NCI-H1092 treated with DMSO at 0.1 percent for 48 hours (cell line): ENCODE results near the gene VEGFA.
A peak's percentile ranks its signal among the peaks of the same experiment; 100 is the strongest.

ENCODE experiments used
- DNase-seq: peaks from one replicate; lab custom pipeline; 2025; lab: John Stamatoyannopoulos, UW

The VEGFA gene

GRCh38 chr6:43821101-43821886 is 51.3 kb downstream of the VEGFA start:
- DNase-seq = no peak

GRCh38 chr6:43823390-43823789 is 53.4 kb downstream of the VEGFA start:
- no peak for DNase-seq

- peak; percentile 87 for DNase-seq
Observed at GRCh38 chr6:43823879-43824702, 54.1 kb downstream of the VEGFA start.

- no peak for DNase-seq
Observed at GRCh38 chr6:43824703-43825064, 54.7 kb downstream of the VEGFA start.

GRCh38 chr6:43825187-43826115 is 55.4 kb downstream of the VEGFA start:
- DNase-seq = no peak

- no peak for DNase-seq
Observed at GRCh38 chr6:43826730-43827129, 56.7 kb downstream of the VEGFA start.

- peak; percentile 74 for DNase-seq
Observed at GRCh38 chr6:43827898-43828297, 57.9 kb downstream of the VEGFA start.

GRCh38 chr6:43828711-43829110 is 58.7 kb downstream of the VEGFA start:
- DNase-seq = no peak

GRCh38 chr6:43829470-43829869 is 59.5 kb downstream of the VEGFA start:
- no peak for DNase-seq

GRCh38 chr6:43830775-43831174 is 60.8 kb downstream of the VEGFA start:
- no peak for DNase-seq

GRCh38 chr6:43831191-43831590 is 61.2 kb downstream of the VEGFA start:
- no peak for DNase-seq

- no peak for DNase-seq
Observed at GRCh38 chr6:43833223-43833995, 63.4 kb downstream of the VEGFA start.

GRCh38 chr6:43833996-43834390 is 64.0 kb downstream of the VEGFA start:
- DNase-seq = no peak

- DNase-seq = no peak
Observed at GRCh38 chr6:43834528-43835155, 64.6 kb downstream of the VEGFA start.

GRCh38 chr6:43835872-43836419 is 65.9 kb downstream of the VEGFA start:
- no peak for DNase-seq
